Astrocyte (in vitro differentiated cells and primary cell): ENCODE measurements around the gene TNFRSF21.

Experiments used
- CTCF ChIP-seq: IDR thresholded peaks from 2 replicates; pipeline ENCODE4 v1.5.1; 2011; ENCODE audit warnings: low read depth, mild to moderate bottlenecking, inconsistent platforms, low read length, moderate library complexity; ENCODE audit not compliant: insufficient read depth
- EZH2 ChIP-seq: IDR thresholded peaks from 2 replicates; pipeline ENCODE4 v1.6.1; 2012; ENCODE audit warnings: mild to moderate bottlenecking, low read length, inconsistent platforms; ENCODE audit not compliant: insufficient read depth

DNA sequence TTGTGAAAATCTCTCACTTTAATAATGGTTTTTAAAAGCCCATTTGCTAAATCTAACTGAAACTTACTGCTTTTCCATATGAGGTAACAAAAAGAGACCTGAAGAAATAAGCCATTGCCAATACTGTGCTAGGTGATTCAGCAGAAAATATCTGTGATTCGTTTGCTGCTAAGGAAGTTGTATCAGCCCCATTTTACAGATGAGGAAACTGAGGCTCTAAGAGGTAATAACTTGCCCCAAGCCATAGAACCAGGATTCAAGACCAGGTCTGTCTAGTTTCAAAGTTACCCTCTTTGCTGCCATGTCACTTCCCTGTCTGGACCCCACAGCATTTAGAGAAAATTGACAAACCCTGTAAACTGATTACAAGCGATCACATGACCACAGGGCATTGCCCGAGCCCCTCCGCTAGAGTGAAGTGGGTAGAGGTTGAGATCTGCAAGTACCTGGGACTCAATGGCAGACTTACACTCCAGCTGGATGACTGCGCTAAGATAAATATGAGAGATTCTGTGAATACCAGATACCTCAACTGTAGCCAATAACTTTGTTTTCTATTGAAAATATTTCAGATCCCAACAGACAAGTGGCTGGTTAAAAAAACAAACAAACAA, 69.3 kb downstream of the TNFRSF21 start:
- TF ChIP-seq CTCF (no peak), EZH2 (no peak)
